NT2/D1 (cell line): ENCODE measurements around the gene TMPO.
"Not testable (repeated sequence)": the region's sequence is repeated elsewhere in the genome, so short reads cannot be mapped to it uniquely, and the experiment has no call there.

Experiments
- SUZ12 ChIP-seq: IDR thresholded peaks from 2 replicates; pipeline ENCODE4 v1.6.1; 2011; ENCODE audit not compliant: insufficient read length, insufficient read depth; ENCODE audit errors: extremely low read depth
- YY1 ChIP-seq: IDR thresholded peaks from 2 replicates; pipeline ENCODE4 v1.6.1; 2011; ENCODE audit not compliant: insufficient read length, insufficient read depth
- ZNF274 ChIP-seq: IDR thresholded peaks from 2 replicates; pipeline ENCODE4 v1.6.1; 2011; ENCODE audit warnings: mild to moderate bottlenecking, low read depth, low read length

- TF ChIP-seq SUZ12, YY1, ZNF274: not testable (repeated sequence)
Measured at GRCh38 chr12:98488416-98488815, 27.0 kb upstream of the TMPO start.
